HEK293 (cell line): ENCODE measurements around the gene DLG1.

Experiments
- CTCF ChIA-PET: fragments of 350-600 bp; formaldehyde crosslinking; extraction: SDS; loops from one replicate; lab custom pipeline; 2021; ENCODE audit warnings: antibody characterized with exemption; lab: Yijun Ruan, JAX
- POLR2A ChIA-PET: fragments of 300-600 bp; formaldehyde crosslinking; extraction: SDS; loops from one replicate; lab custom pipeline; 2020; ENCODE audit warnings: antibody characterized with exemption, inconsistent platforms; lab: Yijun Ruan, JAX
- H3K27ac ChIP-seq: fragments of 200-500 bp; sonication (Bioruptor generic); 2 replicates; pipeline ENCODE4 v1.5.1; 2014; ENCODE audit warnings: low read depth, low read length, control low read depth, inconsistent platforms; ENCODE audit errors: extremely low read depth
- H3K36me3 ChIP-seq, 2 experiments: fragments of 200-500 bp in 1 of 2; sonication (Bioruptor generic) in 1 of 2; 1 replicate in 1 of 2; 2 replicates in 1 of 2; pipeline ENCODE4 v1.5.1; 2014 to 2017; ENCODE audit warnings: inconsistent platforms in 2 of 2, low read length in 2 of 2; ENCODE audit not compliant: control insufficient read depth in 2 of 2, insufficient read depth in 1 of 2
- H3K4me1 ChIP-seq: fragments of 200-500 bp; sonication (Bioruptor generic); 2 replicates; pipeline ENCODE4 v1.5.1; 2014; ENCODE audit warnings: mild to moderate bottlenecking, low read length, inconsistent platforms; ENCODE audit not compliant: control insufficient read depth, insufficient read depth
- H3K4me3 ChIP-seq: 2 replicates; pipeline ENCODE4 v1.5.1; 2011; ENCODE audit warnings: low read depth, mild to moderate bottlenecking, control low read depth, low read length, moderate library complexity
- H3K9me3 ChIP-seq: fragments of 200-500 bp; sonication (Bioruptor generic); 2 replicates; pipeline ENCODE4 v1.5.1; 2014; ENCODE audit warnings: low read depth, low read length, inconsistent platforms; ENCODE audit not compliant: control insufficient read depth, insufficient read depth
- GLI4 ChIP-seq: fragments of 450-650 bp; formaldehyde crosslinking; IDR thresholded peaks from 2 replicates; pipeline ENCODE4 v1.5.1; 2016; ENCODE audit warnings: missing biosample characterization, missing genetic modification characterization
- HOXC10 ChIP-seq: sonication (generic); formaldehyde crosslinking; IDR thresholded peaks from 2 replicates; pipeline ENCODE4 v1.8.1; 2023; ENCODE audit warnings: mild to moderate bottlenecking, missing genetic modification reagents
- PRDM10 ChIP-seq: fragments of 450-650 bp; formaldehyde crosslinking; IDR thresholded peaks from 2 replicates; pipeline ENCODE4 v1.5.1; 2016; ENCODE audit warnings: missing biosample characterization, missing genetic modification characterization
- PRDM2 ChIP-seq: fragments of 450-650 bp; formaldehyde crosslinking; IDR thresholded peaks from 2 replicates; pipeline ENCODE4 v1.5.1; 2016; ENCODE audit warnings: missing biosample characterization, missing genetic modification characterization, borderline replicate concordance
- ZEB2 ChIP-seq: fragments of 450-650 bp; formaldehyde crosslinking; IDR thresholded peaks from 2 replicates; pipeline ENCODE4 v1.5.1; 2016; ENCODE audit warnings: missing biosample characterization, missing genetic modification characterization
- ZNF112 ChIP-seq: fragments of 450-650 bp; formaldehyde crosslinking; IDR thresholded peaks from 2 replicates; pipeline ENCODE4 v1.5.0; 2017; ENCODE audit warnings: missing biosample characterization, missing genetic modification characterization
- ZNF155 ChIP-seq: fragments of 450-650 bp; formaldehyde crosslinking; IDR thresholded peaks from 2 replicates; pipeline ENCODE4 v1.5.1; 2016; ENCODE audit warnings: missing biosample characterization, missing genetic modification characterization
- ZNF184 ChIP-seq: fragments of 450-650 bp; IDR thresholded peaks from 2 replicates; pipeline ENCODE4 v1.5.1; 2018; ENCODE audit warnings: missing biosample characterization, mild to moderate bottlenecking, missing genetic modification characterization
- ZNF248 ChIP-seq: fragments of 450-650 bp; formaldehyde crosslinking; IDR thresholded peaks from 2 replicates; pipeline ENCODE4 v1.5.1; 2017; ENCODE audit warnings: missing biosample characterization, missing genetic modification characterization
- ZNF341 ChIP-seq: fragments of 450-650 bp; formaldehyde crosslinking; IDR thresholded peaks from 2 replicates; pipeline ENCODE4; 2016; ENCODE audit warnings: low read depth, missing biosample characterization, missing genetic modification characterization
- ZNF350 ChIP-seq: fragments of 450-650 bp; formaldehyde crosslinking; IDR thresholded peaks from 2 replicates; pipeline ENCODE4 v1.5.0; 2017; ENCODE audit warnings: missing biosample characterization, mild to moderate bottlenecking, missing genetic modification characterization
- ZNF354C ChIP-seq: fragments of 450-650 bp; formaldehyde crosslinking; IDR thresholded peaks from 2 replicates; pipeline ENCODE4 v1.5.1; 2016; ENCODE audit warnings: missing biosample characterization, missing genetic modification characterization, low read depth, borderline replicate concordance
- ZNF362 ChIP-seq: fragments of 450-650 bp; formaldehyde crosslinking; IDR thresholded peaks from 2 replicates; pipeline ENCODE4 v1.5.1; 2016; ENCODE audit warnings: missing biosample characterization, missing genetic modification characterization
- ZNF391 ChIP-seq: fragments of 450-650 bp; formaldehyde crosslinking; IDR thresholded peaks from 2 replicates; pipeline ENCODE4 v1.5.1; 2016; ENCODE audit warnings: low read depth, missing biosample characterization, missing genetic modification characterization, borderline replicate concordance
- ZNF426 ChIP-seq: fragments of 450-650 bp; formaldehyde crosslinking; IDR thresholded peaks from 2 replicates; pipeline ENCODE4 v1.5.1; 2017; ENCODE audit warnings: missing biosample characterization, missing genetic modification characterization, mild to moderate bottlenecking, inconsistent platforms, moderate library complexity
- ZNF623 ChIP-seq: fragments of 450-650 bp; formaldehyde crosslinking; IDR thresholded peaks from 2 replicates; pipeline ENCODE4 v1.5.1; 2016; ENCODE audit warnings: missing biosample characterization, missing genetic modification characterization
- ZNF624 ChIP-seq: fragments of 450-650 bp; formaldehyde crosslinking; IDR thresholded peaks from 2 replicates; pipeline ENCODE4 v1.5.1; 2017; ENCODE audit warnings: missing biosample characterization, missing genetic modification characterization
- ZNF843 ChIP-seq: fragments of 450-650 bp; formaldehyde crosslinking; IDR thresholded peaks from 2 replicates; pipeline ENCODE4 v1.5.1; 2016; ENCODE audit warnings: missing biosample characterization, missing genetic modification characterization
- ZSCAN30 ChIP-seq: fragments of 450-650 bp; IDR thresholded peaks from 2 replicates; pipeline ENCODE4 v1.5.1; 2018; ENCODE audit warnings: missing biosample characterization, mild to moderate bottlenecking, missing genetic modification characterization, moderate library complexity
- TF ChIP-seq, protein P1 (sequence below): fragments of 450-650 bp; formaldehyde crosslinking; IDR thresholded peaks from 2 replicates; pipeline ENCODE4 v1.5.1; 2016; ENCODE audit warnings: missing biosample characterization, missing genetic modification characterization
- TF ChIP-seq, protein P2 (sequence below): fragments of 450-650 bp; formaldehyde crosslinking; IDR thresholded peaks from 2 replicates; pipeline ENCODE4 v1.5.1; 2016; ENCODE audit warnings: missing biosample characterization, missing genetic modification characterization

The DLG1 gene

DNA sequence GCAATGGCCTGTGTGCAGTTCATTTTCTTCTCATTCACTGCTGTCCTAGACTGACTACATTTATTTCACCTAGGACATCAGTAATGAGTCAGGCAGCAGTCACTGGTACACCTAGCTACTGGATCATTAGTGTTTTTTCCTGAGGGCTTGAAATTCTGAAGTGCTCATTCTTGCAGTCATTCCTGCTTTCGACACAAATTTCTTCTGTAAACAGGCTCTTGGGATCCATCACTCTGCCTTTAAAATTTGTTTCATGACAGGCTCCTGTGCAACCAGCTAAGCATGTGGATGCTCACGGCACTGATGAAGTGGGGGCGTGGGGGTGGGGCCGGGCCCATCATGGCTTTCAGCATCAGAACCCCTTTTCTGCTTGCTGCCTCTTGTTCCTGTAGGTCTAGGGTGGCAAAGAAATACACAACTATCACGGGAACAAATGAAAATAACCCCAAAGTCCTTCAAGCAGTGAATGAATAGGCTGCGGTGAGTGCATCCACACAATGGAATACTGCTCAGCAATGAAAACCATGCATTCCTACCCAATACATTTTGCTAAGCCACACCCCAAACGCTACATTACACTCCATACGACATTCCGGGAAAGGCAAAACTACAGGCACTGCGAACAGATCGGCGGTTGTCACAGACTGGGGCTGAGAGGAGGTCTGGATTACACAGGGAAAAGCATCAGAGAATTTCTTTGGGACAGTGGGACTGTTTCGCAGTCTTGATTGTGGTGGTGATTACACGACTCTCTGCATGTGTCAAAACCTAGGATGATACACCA lies 259.5 kb downstream of the DLG1 start:
- TF ChIP-seq ZNF184 (tag by site-specific recombination) (no peak), ZNF354C (tag by site-specific recombination) (no peak), ZSCAN30 (no peak), ZNF623 (tag by site-specific recombination) (no peak), ZNF350 (tag by site-specific recombination) (no peak), ZNF155 (tag by site-specific recombination) (no peak), ZNF112 (tag by site-specific recombination) (no peak), ZNF426 (tag by site-specific recombination) (no peak), HOXC10 (CRISPR knock-in tag) (no peak), ZNF362 (no peak), PRDM2 (tag by site-specific recombination) (no peak)
- TF ChIP-seq, protein P1, sequence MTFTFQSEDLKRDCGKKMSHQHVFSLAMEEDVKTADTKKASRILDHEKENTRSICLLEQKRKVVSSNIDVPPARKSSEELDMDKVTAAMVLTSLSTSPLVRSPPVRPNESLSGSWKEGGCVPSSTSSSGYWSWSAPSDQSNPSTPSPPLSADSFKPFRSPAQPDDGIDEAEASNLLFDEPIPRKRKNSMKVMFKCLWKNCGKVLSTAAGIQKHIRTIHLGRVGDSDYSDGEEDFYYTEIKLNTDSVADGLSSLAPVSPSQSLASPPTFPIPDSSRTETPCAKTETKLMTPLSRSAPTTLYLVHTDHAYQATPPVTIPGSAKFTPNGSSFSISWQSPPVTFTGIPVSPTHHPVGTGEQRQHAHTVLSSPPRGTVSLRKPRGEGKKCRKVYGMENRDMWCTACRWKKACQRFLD: no peak
- Histone ChIP-seq H3K36me3 (peaks cover 0 to 2% of the 10 kb centered on the region in 2 experiments; a peak in 1 of 3 replicates), H3K4me1 (no peaks in the 10 kb centered on the region), H3K4me3 (no peak overlapping the region), H3K27ac (no peak overlapping the region), H3K9me3 (no peaks in the 10 kb centered on the region)
- CTCF ChIA-PET: no interaction called here
- POLR2A ChIA-PET: no interaction called here

- no peaks in the 10 kb centered on the region for H3K4me1 ChIP-seq
- no peaks in the 10 kb centered on the region for H3K36me3 ChIP-seq
- H3K4me3 ChIP-seq: no peak overlapping the region
- no peaks in the 10 kb centered on the region for H3K9me3 ChIP-seq
- H3K27ac ChIP-seq: no peak overlapping the region
- POLR2A ChIA-PET: no interaction called here
- CTCF ChIA-PET: no interaction called here
- TF ChIP-seq, protein P2, sequence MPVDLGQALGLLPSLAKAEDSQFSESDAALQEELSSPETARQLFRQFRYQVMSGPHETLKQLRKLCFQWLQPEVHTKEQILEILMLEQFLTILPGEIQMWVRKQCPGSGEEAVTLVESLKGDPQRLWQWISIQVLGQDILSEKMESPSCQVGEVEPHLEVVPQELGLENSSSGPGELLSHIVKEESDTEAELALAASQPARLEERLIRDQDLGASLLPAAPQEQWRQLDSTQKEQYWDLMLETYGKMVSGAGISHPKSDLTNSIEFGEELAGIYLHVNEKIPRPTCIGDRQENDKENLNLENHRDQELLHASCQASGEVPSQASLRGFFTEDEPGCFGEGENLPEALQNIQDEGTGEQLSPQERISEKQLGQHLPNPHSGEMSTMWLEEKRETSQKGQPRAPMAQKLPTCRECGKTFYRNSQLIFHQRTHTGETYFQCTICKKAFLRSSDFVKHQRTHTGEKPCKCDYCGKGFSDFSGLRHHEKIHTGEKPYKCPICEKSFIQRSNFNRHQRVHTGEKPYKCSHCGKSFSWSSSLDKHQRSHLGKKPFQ (tag by site-specific recombination): no peak
- TF ChIP-seq GLI4 (tag by site-specific recombination) (no peak), ZNF843 (tag by site-specific recombination) (no peak), ZNF248 (tag by site-specific recombination) (no peak), ZNF624 (tag by site-specific recombination) (no peak), PRDM10 (tag by site-specific recombination) (no peak), ZEB2 (no peak), ZNF391 (tag by site-specific recombination) (no peak), ZNF341 (no peak)
Observed at GRCh38 chr3:197035577-197035976, 262.8 kb downstream of the DLG1 start.
